Astrocyte (in vitro differentiated cells and primary cell): ENCODE results near the gene PSMB3. TPM values are rescaled to one million over a fixed set of nuclear protein-coding genes. Genes with fewer than 3 reads are reported as not detected.

Experiments
- DNase-seq: peaks from one replicate; pipeline ENCODE4 v3.0.0-alpha.2; 2010; ENCODE audit warnings: low read depth
- FAIRE-seq: peaks from 2 replicates; lab custom pipeline; 2011; peaks lifted over from hg19 to GRCh38; lab: Jason Lieb, UNC
- H2AFZ ChIP-seq: 2 replicates; pipeline ENCODE4 v1.6.0; 2012; ENCODE audit warnings: low read depth, low read length, inconsistent platforms
- H3K27ac ChIP-seq: 2 replicates; pipeline ENCODE4 v1.5.1; 2011; ENCODE audit warnings: low read depth, low read length, inconsistent platforms
- H3K27me3 ChIP-seq: 2 replicates; pipeline ENCODE4 v1.6.0; 2011; ENCODE audit warnings: low read length, inconsistent platforms; ENCODE audit not compliant: insufficient read depth
- H3K36me3 ChIP-seq: 2 replicates; pipeline ENCODE4 v1.5.1; 2011; ENCODE audit warnings: low read length, inconsistent platforms; ENCODE audit not compliant: insufficient read depth
- H3K4me1 ChIP-seq: 2 replicates; pipeline ENCODE4 v1.5.1; 2011; ENCODE audit warnings: low read length, inconsistent platforms; ENCODE audit not compliant: insufficient read depth
- H3K4me2 ChIP-seq: 2 replicates; pipeline ENCODE4 v1.6.0; 2012; ENCODE audit warnings: low read length, inconsistent platforms
- H3K4me3 ChIP-seq: 2 replicates; pipeline ENCODE4 v1.5.1; 2011; ENCODE audit warnings: low read depth, mild to moderate bottlenecking, low read length, inconsistent platforms; ENCODE audit not compliant: insufficient read depth
- H3K79me2 ChIP-seq: 2 replicates; pipeline ENCODE4 v1.6.0; 2012; ENCODE audit warnings: mild to moderate bottlenecking, low read length, inconsistent platforms; ENCODE audit not compliant: insufficient read depth
- H3K9ac ChIP-seq: 2 replicates; pipeline ENCODE4 v1.6.0; 2012; ENCODE audit warnings: mild to moderate bottlenecking, low read length, inconsistent platforms
- H3K9me3 ChIP-seq: 2 replicates; pipeline ENCODE4 v1.5.1; 2012; ENCODE audit warnings: low read depth, mild to moderate bottlenecking, low read length, inconsistent platforms; ENCODE audit not compliant: insufficient read depth
- H4K20me1 ChIP-seq: 2 replicates; pipeline ENCODE4 v1.6.0; 2012; ENCODE audit warnings: low read length, inconsistent platforms; ENCODE audit not compliant: insufficient read depth
- H3K27ac Mint-ChIP-seq: one replicate; pipeline ENCODE4 v1.8.0; 2021; ENCODE audit warnings: mild to moderate bottlenecking, mixed read lengths; ENCODE audit not compliant: unreplicated experiment
- H3K27me3 Mint-ChIP-seq: one replicate; pipeline ENCODE4 v1.8.0; 2021; ENCODE audit warnings: low read depth, mixed read lengths; ENCODE audit not compliant: unreplicated experiment
- H3K36me3 Mint-ChIP-seq: one replicate; pipeline ENCODE4 v1.8.0; 2021; ENCODE audit warnings: low read depth, mixed read lengths; ENCODE audit not compliant: unreplicated experiment
- H3K4me1 Mint-ChIP-seq: one replicate; pipeline ENCODE4 v1.8.0; 2021; ENCODE audit warnings: low read depth, mixed read lengths; ENCODE audit not compliant: unreplicated experiment
- H3K4me3 Mint-ChIP-seq: one replicate; pipeline ENCODE4 v1.8.0; 2021; ENCODE audit warnings: mild to moderate bottlenecking, moderate library complexity, mixed read lengths; ENCODE audit not compliant: unreplicated experiment
- H3K9me3 Mint-ChIP-seq: one replicate; pipeline ENCODE4 v1.8.0; 2021; ENCODE audit warnings: mild to moderate bottlenecking, mixed read lengths; ENCODE audit not compliant: unreplicated experiment
- CTCF ChIP-seq: IDR thresholded peaks from 2 replicates; pipeline ENCODE4 v1.5.1; 2011; ENCODE audit warnings: low read depth, mild to moderate bottlenecking, inconsistent platforms, low read length, moderate library complexity; ENCODE audit not compliant: insufficient read depth
- EZH2 ChIP-seq: IDR thresholded peaks from 2 replicates; pipeline ENCODE4 v1.6.1; 2012; ENCODE audit warnings: mild to moderate bottlenecking, low read length, inconsistent platforms; ENCODE audit not compliant: insufficient read depth
- total RNA-seq: library from RNA; stranded (reverse); gene quantifications from 2 replicates; pipeline ENCODE4 v1.2.1, GENCODE V29; 2021

PSMB3 gene
- total RNA-seq, 1 donor from 2014 or later, result 191 TPM

- no peaks in the 10 kb centered on the region for H3K9me3 ChIP-seq
- DNase-seq (no peak), FAIRE-seq (no peak)
- Mint-ChIP-seq H3K27ac (no peak overlapping the region), H3K27me3 (peaks cover 14% of the 10 kb centered on the region), H3K4me1 (peaks cover 6% of the 10 kb centered on the region), H3K36me3 (peaks cover 18% of the 10 kb centered on the region), H3K4me3 (no peak overlapping the region), H3K9me3 (peaks cover 2% of the 10 kb centered on the region)
- no peak overlapping the region for H3K4me3 ChIP-seq
- H2AFZ ChIP-seq, result no peak overlapping the region
- H3K27ac ChIP-seq, result no peak overlapping the region
- H3K36me3 ChIP-seq, result peaks cover 3% of the 10 kb centered on the region
- no peak overlapping the region for H3K4me2 ChIP-seq
- no peak overlapping the region for H3K9ac ChIP-seq
- peaks cover 11% of the 10 kb centered on the region for H3K4me1 ChIP-seq
- H3K79me2 ChIP-seq, result peaks cover 14% of the 10 kb centered on the region
- H4K20me1 ChIP-seq, result peaks cover 40% of the 10 kb centered on the region
- TF ChIP-seq EZH2, result no peak
- no peak for TF ChIP-seq CTCF
- no peaks in the 10 kb centered on the region for H3K27me3 ChIP-seq
These were observed 42.5 kb upstream of the PSMB3 start for GRCh38 chr17:38709864-38710603.

GRCh38 chr17:38710604-38710962 lies 42.0 kb upstream of the PSMB3 start:
- Histone ChIP-seq H3K27ac (no peak overlapping the region), H3K4me3 (no peak overlapping the region), H2AFZ (no peak overlapping the region), H3K79me2 (peaks cover 14% of the 10 kb centered on the region), H3K9ac (no peak overlapping the region), H4K20me1 (peaks cover 40% of the 10 kb centered on the region), H3K27me3 (no peaks in the 10 kb centered on the region), H3K9me3 (no peaks in the 10 kb centered on the region), H3K4me1 (peaks cover 11% of the 10 kb centered on the region), H3K4me2 (no peak overlapping the region), H3K36me3 (peaks cover 3% of the 10 kb centered on the region)
- Mint-ChIP-seq H3K36me3 (peaks cover 20% of the 10 kb centered on the region), H3K27me3 (peaks cover 14% of the 10 kb centered on the region), H3K4me1 (peaks cover 6% of the 10 kb centered on the region), H3K9me3 (peaks cover 2% of the 10 kb centered on the region), H3K27ac (no peak overlapping the region), H3K4me3 (no peak overlapping the region)
- FAIRE-seq (no peak), DNase-seq (no peak)
- TF ChIP-seq EZH2, result no peak
- no peak for TF ChIP-seq CTCF

- H3K36me3 ChIP-seq, result peaks cover 3% of the 10 kb centered on the region
- Mint-ChIP-seq H3K4me1 (peaks cover 6% of the 10 kb centered on the region), H3K27ac (no peak overlapping the region), H3K27me3 (peaks cover 14% of the 10 kb centered on the region), H3K36me3 (peaks cover 20% of the 10 kb centered on the region), H3K9me3 (peaks cover 2% of the 10 kb centered on the region), H3K4me3 (no peak overlapping the region)
- H3K4me2 ChIP-seq, result no peak overlapping the region
- no peaks in the 10 kb centered on the region for H3K9me3 ChIP-seq
- peaks cover 10% of the 10 kb centered on the region for H3K4me1 ChIP-seq
- no peak overlapping the region for H3K4me3 ChIP-seq
- FAIRE-seq (no peak), DNase-seq (no peak)
- H2AFZ ChIP-seq, result no peak overlapping the region
- TF ChIP-seq CTCF, result no peak
- no peak for TF ChIP-seq EZH2
- H3K27ac ChIP-seq, result no peak overlapping the region
- H3K79me2 ChIP-seq, result peaks cover 12% of the 10 kb centered on the region
- peaks cover 40% of the 10 kb centered on the region for H4K20me1 ChIP-seq
- H3K27me3 ChIP-seq, result no peaks in the 10 kb centered on the region
- no peak overlapping the region for H3K9ac ChIP-seq
These were observed 41.6 kb upstream of the PSMB3 start for GRCh38 chr17:38710985-38711384.
